AG09319 (cell line): ENCODE measurements around the gene TWIST2.

Source experiments
- DNase-seq: peaks from one replicate; pipeline ENCODE4 v3.0.0-alpha.2; 2010; ENCODE audit warnings: low read depth; ENCODE audit errors: extremely low read depth
- CTCF ChIP-seq: IDR thresholded peaks from 2 replicates; pipeline ENCODE4 v1.5.1; 2011; ENCODE audit warnings: low read depth, mild to moderate bottlenecking, inconsistent platforms, low read length, moderate library complexity

The TWIST2 gene

GRCh38 chr2:238930216-238930615 is 82.3 kb downstream of the TWIST2 start:
- TF ChIP-seq CTCF, result no peak

GRCh38 chr2:238936162-238937052 is 88.5 kb downstream of the TWIST2 start:
- no peak for TF ChIP-seq CTCF
- no peak for DNase-seq

More at GRCh38 chr2:238930216-238930615, 82.3 kb downstream of the TWIST2 start:
- no peak for DNase-seq

GRCh38 chr2:238938003-238938400 is 90.1 kb downstream of the TWIST2 start:
- no peak for TF ChIP-seq CTCF
- no peak for DNase-seq

GRCh38 chr2:238938401-238939055 is 90.6 kb downstream of the TWIST2 start:
- DNase-seq, result peak; percentile 97
- no peak for TF ChIP-seq CTCF

- no peak for TF ChIP-seq CTCF
- DNase-seq, result peak; percentile 41
These were observed 91.2 kb downstream of the TWIST2 start for GRCh38 chr2:238939074-238939473.

- DNase-seq, result no peak
- no peak for TF ChIP-seq CTCF
These were observed 91.9 kb downstream of the TWIST2 start for GRCh38 chr2:238939521-238940403.
